WTC11 (cell line): ENCODE data around the gene HK2. TPM values are rescaled to one million over a fixed set of nuclear protein-coding genes. Genes with fewer than 3 reads are reported as not detected.

Experiments used
- ATAC-seq: fragments of 200-7000 bp; cut with Tn5 transposase; 2 replicates; pipeline ENCODE4 v1.10.0; 2021; ENCODE audit warnings: mild to moderate bottlenecking, moderate library complexity
- CTCF ChIA-PET: fragments of 300-600 bp; sonication (Branson Sonifier 250); formaldehyde crosslinking; loops from one replicate; lab custom pipeline; 2021; ENCODE audit warnings: antibody characterized with exemption; lab: Charles Lee
- POLR2A ChIA-PET: fragments of 350-600 bp; sonication (Branson Sonifier 250); formaldehyde crosslinking; loops from one replicate; lab custom pipeline; 2021; ENCODE audit warnings: antibody characterized with exemption; lab: Charles Lee
- DNase-seq: peaks from one replicate; pipeline ENCODE4 v3.0.0; 2021; ENCODE audit warnings: low spot score
- H3K27ac Mint-ChIP-seq: 2 replicates; pipeline ENCODE4 v1.8.0; 2021; ENCODE audit warnings: mixed read lengths
- H3K27me3 Mint-ChIP-seq: 2 replicates; pipeline ENCODE4 v1.8.0; 2021; ENCODE audit warnings: low read depth, mild to moderate bottlenecking, moderate library complexity, mixed read lengths
- H3K36me3 Mint-ChIP-seq: 2 replicates; pipeline ENCODE4 v1.8.0; 2021; ENCODE audit warnings: mixed read lengths
- H3K4me1 Mint-ChIP-seq: 2 replicates; pipeline ENCODE4 v1.8.0; 2022; ENCODE audit warnings: mixed read lengths
- H3K4me3 Mint-ChIP-seq: 2 replicates; pipeline ENCODE4 v1.8.0; 2021; ENCODE audit warnings: mild to moderate bottlenecking, moderate library complexity, mixed read lengths
- H3K9me3 Mint-ChIP-seq: 2 replicates; pipeline ENCODE4 v1.8.0; 2021; ENCODE audit warnings: mixed read lengths
- AFF4 ChIP-seq: sonication (generic); formaldehyde crosslinking; IDR thresholded peaks from 2 replicates; pipeline ENCODE4 v1.8.1; 2023; ENCODE audit warnings: mild to moderate bottlenecking, missing genetic modification reagents, borderline replicate concordance
- ARID4B ChIP-seq: sonication (generic); formaldehyde crosslinking; IDR thresholded peaks from 2 replicates; pipeline ENCODE4 v1.8.0; 2023; ENCODE audit warnings: missing genetic modification reagents, mild to moderate bottlenecking, borderline replicate concordance
- ESRRA ChIP-seq: sonication (generic); formaldehyde crosslinking; IDR thresholded peaks from 2 replicates; pipeline ENCODE4 v1.8.1; 2022; ENCODE audit warnings: mild to moderate bottlenecking, missing genetic modification reagents, borderline replicate concordance
- GABPB1 ChIP-seq: sonication (generic); formaldehyde crosslinking; IDR thresholded peaks from 2 replicates; pipeline ENCODE4 v1.8.1; 2023; ENCODE audit warnings: mild to moderate bottlenecking, missing genetic modification reagents
- HMGA2 ChIP-seq: fragments of 250-450 bp; sonication (Bioruptor Pico); IDR thresholded peaks from 2 replicates; pipeline ENCODE4 v1.4.0; 2021; ENCODE audit warnings: mild to moderate bottlenecking, moderate library complexity
- HMGXB4 ChIP-seq: sonication (generic); formaldehyde crosslinking; IDR thresholded peaks from 2 replicates; pipeline ENCODE4 v1.8.1; 2023; ENCODE audit warnings: mild to moderate bottlenecking, moderate library complexity, missing genetic modification reagents
- MYBL2 ChIP-seq: sonication (generic); formaldehyde crosslinking; IDR thresholded peaks from 2 replicates; pipeline ENCODE4 v1.8.1; 2023; ENCODE audit warnings: mild to moderate bottlenecking, moderate library complexity, missing genetic modification reagents
- NFE2L1 ChIP-seq: sonication (generic); formaldehyde crosslinking; IDR thresholded peaks from 2 replicates; pipeline ENCODE4 v1.8.1; 2023; ENCODE audit warnings: missing genetic modification reagents
- SMAD4 ChIP-seq: sonication (generic); formaldehyde crosslinking; IDR thresholded peaks from 2 replicates; pipeline ENCODE4 v1.8.0; 2022; ENCODE audit warnings: mild to moderate bottlenecking, missing genetic modification reagents
- TCF7 ChIP-seq: sonication (generic); formaldehyde crosslinking; IDR thresholded peaks from 2 replicates; pipeline ENCODE4 v1.8.0; 2022; ENCODE audit warnings: mild to moderate bottlenecking, low read depth, missing genetic modification reagents, moderate library complexity
- ZNF232 ChIP-seq: sonication (generic); formaldehyde crosslinking; IDR thresholded peaks from 2 replicates; pipeline ENCODE4 v1.8.0; 2022; ENCODE audit warnings: mild to moderate bottlenecking, missing genetic modification reagents
- ZNF423 ChIP-seq: fragments of 250-450 bp; sonication (Bioruptor Pico); IDR thresholded peaks from 2 replicates; pipeline ENCODE4 v2.1.2; 2022; ENCODE audit warnings: mild to moderate bottlenecking, moderate library complexity
- ZNF671 ChIP-seq: fragments of 250-450 bp; sonication (Bioruptor Pico); IDR thresholded peaks from 2 replicates; pipeline ENCODE4 v1.8.0; 2021; ENCODE audit warnings: mild to moderate bottlenecking
- total RNA-seq: library from RNA; stranded (reverse); gene quantifications from 3 replicates; pipeline ENCODE4 v1.2.3, GENCODE V29; 2021
- TF ChIP-seq, protein P1 (sequence below): sonication (generic); formaldehyde crosslinking; IDR thresholded peaks from 2 replicates; pipeline ENCODE4 v1.8.0; 2023; ENCODE audit warnings: mild to moderate bottlenecking, missing genetic modification reagents
- TF ChIP-seq, protein P2 (sequence below): sonication (generic); formaldehyde crosslinking; IDR thresholded peaks from 2 replicates; pipeline ENCODE4 v1.8.0; 2022; ENCODE audit warnings: mild to moderate bottlenecking, missing genetic modification reagents
- TF ChIP-seq, protein P3 (sequence below): sonication (generic); formaldehyde crosslinking; IDR thresholded peaks from 2 replicates; pipeline ENCODE4 v1.8.0; 2022; ENCODE audit warnings: mild to moderate bottlenecking, missing genetic modification reagents

The HK2 gene
- total RNA-seq, 1 experiment from 2014 or later = 61.6 TPM

DNA sequence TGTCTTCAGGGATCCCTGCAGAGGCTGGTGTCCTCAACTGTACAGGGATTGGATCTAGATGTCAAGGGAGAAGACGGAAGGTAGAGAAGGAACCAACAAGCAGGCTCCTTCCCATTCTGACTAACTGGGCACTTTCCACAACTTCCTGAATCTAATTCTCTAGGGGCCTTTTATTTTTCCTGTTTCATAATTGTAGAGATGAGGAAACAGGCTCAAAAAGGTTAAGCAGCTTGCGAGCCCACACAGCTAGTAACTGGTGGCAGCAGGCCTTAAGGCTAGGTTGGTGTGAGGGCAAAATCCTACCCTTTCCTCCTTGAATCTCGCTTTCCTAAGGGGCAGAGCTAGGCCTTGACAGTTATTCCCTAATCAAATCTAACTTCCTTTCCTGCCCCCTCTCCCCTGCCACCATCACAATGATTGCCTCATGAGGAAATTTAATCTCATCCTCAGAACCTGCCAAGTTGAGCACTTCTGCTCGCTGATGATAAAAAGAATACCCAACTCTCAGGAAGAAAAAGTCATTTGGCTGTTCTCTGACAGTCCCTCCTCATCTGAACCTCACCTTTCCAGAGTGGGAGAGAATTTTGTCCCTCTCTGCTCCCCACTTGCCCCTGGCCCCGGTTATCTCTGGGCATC is 88.8 kb downstream of the HK2 start:
- DNase-seq = no peak
- Mint-ChIP-seq H3K4me3 (no peak overlapping the region), H3K27me3 (peaks cover 16% of the 10 kb centered on the region), H3K36me3 (no peaks in the 10 kb centered on the region), H3K27ac (no peak overlapping the region), H3K4me1 (no peaks in the 10 kb centered on the region), H3K9me3 (no peaks in the 10 kb centered on the region)
- POLR2A ChIA-PET = no interaction called here
- TF ChIP-seq ZNF423 (CRISPR knock-in tag) = no peak
- no peak for TF ChIP-seq ZNF671 (CRISPR knock-in tag)
- no peak for TF ChIP-seq TCF7 (CRISPR knock-in tag)
- TF ChIP-seq, protein P1, sequence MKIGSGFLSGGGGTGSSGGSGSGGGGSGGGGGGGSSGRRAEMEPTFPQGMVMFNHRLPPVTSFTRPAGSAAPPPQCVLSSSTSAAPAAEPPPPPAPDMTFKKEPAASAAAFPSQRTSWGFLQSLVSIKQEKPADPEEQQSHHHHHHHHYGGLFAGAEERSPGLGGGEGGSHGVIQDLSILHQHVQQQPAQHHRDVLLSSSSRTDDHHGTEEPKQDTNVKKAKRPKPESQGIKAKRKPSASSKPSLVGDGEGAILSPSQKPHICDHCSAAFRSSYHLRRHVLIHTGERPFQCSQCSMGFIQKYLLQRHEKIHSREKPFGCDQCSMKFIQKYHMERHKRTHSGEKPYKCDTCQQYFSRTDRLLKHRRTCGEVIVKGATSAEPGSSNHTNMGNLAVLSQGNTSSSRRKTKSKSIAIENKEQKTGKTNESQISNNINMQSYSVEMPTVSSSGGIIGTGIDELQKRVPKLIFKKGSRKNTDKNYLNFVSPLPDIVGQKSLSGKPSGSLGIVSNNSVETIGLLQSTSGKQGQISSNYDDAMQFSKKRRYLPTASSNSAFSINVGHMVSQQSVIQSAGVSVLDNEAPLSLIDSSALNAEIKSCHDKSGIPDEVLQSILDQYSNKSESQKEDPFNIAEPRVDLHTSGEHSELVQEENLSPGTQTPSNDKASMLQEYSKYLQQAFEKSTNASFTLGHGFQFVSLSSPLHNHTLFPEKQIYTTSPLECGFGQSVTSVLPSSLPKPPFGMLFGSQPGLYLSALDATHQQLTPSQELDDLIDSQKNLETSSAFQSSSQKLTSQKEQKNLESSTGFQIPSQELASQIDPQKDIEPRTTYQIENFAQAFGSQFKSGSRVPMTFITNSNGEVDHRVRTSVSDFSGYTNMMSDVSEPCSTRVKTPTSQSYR (CRISPR knock-in tag) = no peak
- no peak for ATAC-seq
- CTCF ChIA-PET = no interaction called here

DNA sequence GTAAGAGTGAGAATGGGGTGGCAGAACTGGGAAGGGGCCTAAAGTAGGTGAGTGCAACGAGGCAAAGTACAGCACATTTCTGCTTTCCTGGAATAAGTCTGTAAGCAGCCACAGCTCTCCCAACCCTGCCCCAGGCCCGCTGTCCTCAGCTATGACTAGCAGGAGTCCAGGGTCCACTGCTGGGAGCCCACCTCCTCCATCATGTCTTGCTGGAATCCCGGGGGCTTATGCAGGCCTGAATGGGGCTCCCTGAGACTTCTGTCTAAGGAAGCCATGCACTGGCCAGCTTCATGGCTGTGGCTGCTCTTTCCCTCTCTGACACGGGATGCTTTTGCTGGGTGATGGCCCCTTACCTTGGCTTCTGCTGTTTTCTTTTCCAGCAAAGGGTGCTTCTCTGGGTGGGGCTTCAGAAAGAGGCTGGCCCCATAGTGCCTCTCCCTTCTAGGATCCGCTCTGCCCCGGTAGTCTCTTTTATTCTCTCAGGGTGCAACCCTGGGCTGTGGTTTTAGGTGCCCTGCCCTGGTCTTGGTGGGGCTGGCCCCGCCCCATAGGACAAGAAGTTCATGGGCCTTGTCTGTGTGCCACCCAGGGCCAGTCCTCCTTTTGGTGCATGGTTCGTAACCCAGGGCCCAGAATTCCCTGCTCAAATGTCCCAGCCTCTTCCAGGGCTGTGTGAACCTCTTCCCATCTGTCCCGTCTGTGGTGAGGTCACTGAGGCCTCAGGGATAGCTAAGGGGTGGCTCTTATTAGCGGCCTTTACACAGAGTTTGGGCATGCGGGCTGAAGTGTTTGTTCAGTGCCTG is 90.7 kb downstream of the HK2 start:
- peaks cover 9% of the 10 kb centered on the region for H3K27me3 Mint-ChIP-seq
- no peaks in the 10 kb centered on the region for H3K36me3 Mint-ChIP-seq
- H3K27ac Mint-ChIP-seq = no peak overlapping the region
- H3K4me1 Mint-ChIP-seq = no peaks in the 10 kb centered on the region
- no peak for ATAC-seq
- DNase-seq = no peak
- ChIA-PET CTCF (no interaction called here), POLR2A (interaction anchor here (0.6 kb wide), 1 partner anchor 366 kb away, joined by 3 read pairs; no protein-coding TSS in a partner anchor)
- H3K4me3 Mint-ChIP-seq = no peak overlapping the region
- H3K9me3 Mint-ChIP-seq = no peaks in the 10 kb centered on the region
- no peak for TF ChIP-seq SMAD4
- TF ChIP-seq HMGA2 (CRISPR knock-in tag) = no peak
- no peak for TF ChIP-seq AFF4 (CRISPR knock-in tag)
- TF ChIP-seq GABPB1 = no peak
- TF ChIP-seq ARID4B (CRISPR knock-in tag) = no peak
- TF ChIP-seq ZNF232 = no peak
- no peak for TF ChIP-seq MYBL2 (CRISPR knock-in tag)
- TF ChIP-seq, protein P2, sequence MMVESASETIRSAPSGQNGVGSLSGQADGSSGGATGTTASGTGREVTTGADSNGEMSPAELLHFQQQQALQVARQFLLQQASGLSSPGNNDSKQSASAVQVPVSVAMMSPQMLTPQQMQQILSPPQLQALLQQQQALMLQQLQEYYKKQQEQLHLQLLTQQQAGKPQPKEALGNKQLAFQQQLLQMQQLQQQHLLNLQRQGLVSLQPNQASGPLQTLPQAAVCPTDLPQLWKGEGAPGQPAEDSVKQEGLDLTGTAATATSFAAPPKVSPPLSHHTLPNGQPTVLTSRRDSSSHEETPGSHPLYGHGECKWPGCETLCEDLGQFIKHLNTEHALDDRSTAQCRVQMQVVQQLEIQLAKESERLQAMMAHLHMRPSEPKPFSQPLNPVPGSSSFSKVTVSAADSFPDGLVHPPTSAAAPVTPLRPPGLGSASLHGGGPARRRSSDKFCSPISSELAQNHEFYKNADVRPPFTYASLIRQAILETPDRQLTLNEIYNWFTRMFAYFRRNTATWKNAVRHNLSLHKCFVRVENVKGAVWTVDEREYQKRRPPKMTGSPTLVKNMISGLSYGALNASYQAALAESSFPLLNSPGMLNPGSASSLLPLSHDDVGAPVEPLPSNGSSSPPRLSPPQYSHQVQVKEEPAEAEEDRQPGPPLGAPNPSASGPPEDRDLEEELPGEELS = no peak
- TF ChIP-seq NFE2L1 (CRISPR knock-in tag) = no peak
- TF ChIP-seq HMGXB4 (CRISPR knock-in tag) = no peak
- no peak for TF ChIP-seq ESRRA (CRISPR knock-in tag)
- TF ChIP-seq, protein P3, sequence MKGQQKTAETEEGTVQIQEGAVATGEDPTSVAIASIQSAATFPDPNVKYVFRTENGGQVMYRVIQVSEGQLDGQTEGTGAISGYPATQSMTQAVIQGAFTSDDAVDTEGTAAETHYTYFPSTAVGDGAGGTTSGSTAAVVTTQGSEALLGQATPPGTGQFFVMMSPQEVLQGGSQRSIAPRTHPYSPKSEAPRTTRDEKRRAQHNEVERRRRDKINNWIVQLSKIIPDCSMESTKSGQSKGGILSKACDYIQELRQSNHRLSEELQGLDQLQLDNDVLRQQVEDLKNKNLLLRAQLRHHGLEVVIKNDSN (CRISPR knock-in tag) = no peak
